C4-2B (cell line): Measurements from ENCODE around the gene CENATAC.

Experiments used
- CTCF ChIP-seq: fragments of 450-650 bp; conservative IDR thresholded peaks from 2 replicates; pipeline ENCODE4 v1.5.1; 2017; ENCODE audit warnings: mild to moderate bottlenecking
- ZFX ChIP-seq: fragments of 450-650 bp; IDR thresholded peaks from 2 replicates; pipeline ENCODE4 v1.6.1; 2017

GRCh38 chr11:119065369-119065768 is 67.4 kb downstream of the CENATAC start:
- no peak; the same call in 1 of the 2 replicates for TF ChIP-seq CTCF
- TF ChIP-seq ZFX = no peak
